Measurements from ENCODE around the gene STRIT1. TPM values are rescaled to one million over a fixed set of nuclear protein-coding genes. Genes with fewer than 3 reads are reported as not detected.

The STRIT1 gene
- polyA plus RNA-seq, 3 donors, result not detected

DNA sequence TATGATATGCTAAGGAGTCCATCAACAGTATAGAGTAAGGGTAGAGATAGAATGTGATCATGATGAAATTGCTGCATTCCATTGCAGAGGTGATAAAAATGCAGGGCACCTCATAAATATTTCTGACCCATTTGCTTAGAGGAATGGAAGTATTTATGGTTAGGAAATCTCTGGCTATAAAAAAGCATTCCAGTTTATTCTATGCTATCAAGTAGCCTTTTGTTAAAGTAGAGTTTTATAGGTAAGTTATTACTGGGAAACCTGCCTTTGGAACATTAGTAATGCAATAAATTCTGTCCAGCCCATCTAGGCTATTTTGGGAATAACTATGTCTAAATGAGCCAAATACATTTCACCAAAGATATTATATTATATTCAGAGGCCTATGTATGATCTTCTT, 19.8 kb upstream of the STRIT1 start:
- Histone ChIP-seq H3K27me3 (ENCODE audit: control insufficient read depth in 2 of 2, insufficient read depth in 2 of 2, low read length in 2 of 2) (no peaks in the 10 kb centered on the region), H2AFZ (ENCODE audit: insufficient read depth, low read depth, low read length, poor library complexity, severe bottlenecking) (no peak overlapping the region), H3K4me2 (replicated peaks; ENCODE audit: extremely low read depth, low read length, poor library complexity, severe bottlenecking) (no peak overlapping the region), H3K4me1 (ENCODE audit: control insufficient read depth in 1 of 2, insufficient read depth in 2 of 2, low read length in 2 of 2) (no peaks in the 10 kb centered on the region), H4K20me1 (ENCODE audit: insufficient read depth, low read length) (no peaks in the 10 kb centered on the region), H3K4me3 (replicated peaks in 1 of 3; ENCODE audit: low read depth in 2 of 3, low read length in 3 of 3) (no peak overlapping the region), H3K27ac (ENCODE audit: low read depth in 1 of 2, low read length in 2 of 2) (no peak overlapping the region), H3K36me3 (replicated peaks in 1 of 2; ENCODE audit: control insufficient read depth in 1 of 2, insufficient read depth in 2 of 2, low read length in 2 of 2) (no peaks in the 10 kb centered on the region), H3K9ac (ENCODE audit: insufficient read depth, low read length, poor library complexity, severe bottlenecking) (no peak overlapping the region), H3K79me2 (ENCODE audit: insufficient read depth, low read length) (no peaks in the 10 kb centered on the region), H3K9me3 (replicated peaks in 1 of 2; ENCODE audit: control insufficient read depth in 1 of 2, insufficient read depth in 1 of 2, low read length in 2 of 2) (peaks cover 0 to 8% of the 10 kb centered on the region in 2 donors)
- Mint-ChIP-seq H3K36me3 (no peaks in the 10 kb centered on the region), H3K4me1 (no peaks in the 10 kb centered on the region), H3K4me3 (no peak overlapping the region), H3K27me3 (ENCODE audit: low read depth in 3 of 3) (no peaks in the 10 kb centered on the region), H3K9me3 (peaks cover 3 to 10% (median 7%) of the 10 kb centered on the region in 7 donors), H3K27ac (no peak overlapping the region)
- DNase-seq, result no peak
- intact Hi-C loops (cut with micrococcal nuclease), result no loop called here
- TF ChIP-seq, protein P1, sequence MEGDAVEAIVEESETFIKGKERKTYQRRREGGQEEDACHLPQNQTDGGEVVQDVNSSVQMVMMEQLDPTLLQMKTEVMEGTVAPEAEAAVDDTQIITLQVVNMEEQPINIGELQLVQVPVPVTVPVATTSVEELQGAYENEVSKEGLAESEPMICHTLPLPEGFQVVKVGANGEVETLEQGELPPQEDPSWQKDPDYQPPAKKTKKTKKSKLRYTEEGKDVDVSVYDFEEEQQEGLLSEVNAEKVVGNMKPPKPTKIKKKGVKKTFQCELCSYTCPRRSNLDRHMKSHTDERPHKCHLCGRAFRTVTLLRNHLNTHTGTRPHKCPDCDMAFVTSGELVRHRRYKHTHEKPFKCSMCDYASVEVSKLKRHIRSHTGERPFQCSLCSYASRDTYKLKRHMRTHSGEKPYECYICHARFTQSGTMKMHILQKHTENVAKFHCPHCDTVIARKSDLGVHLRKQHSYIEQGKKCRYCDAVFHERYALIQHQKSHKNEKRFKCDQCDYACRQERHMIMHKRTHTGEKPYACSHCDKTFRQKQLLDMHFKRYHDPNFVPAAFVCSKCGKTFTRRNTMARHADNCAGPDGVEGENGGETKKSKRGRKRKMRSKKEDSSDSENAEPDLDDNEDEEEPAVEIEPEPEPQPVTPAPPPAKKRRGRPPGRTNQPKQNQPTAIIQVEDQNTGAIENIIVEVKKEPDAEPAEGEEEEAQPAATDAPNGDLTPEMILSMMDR (IDR thresholded peaks at IDR 0.05), result no peak

DNA sequence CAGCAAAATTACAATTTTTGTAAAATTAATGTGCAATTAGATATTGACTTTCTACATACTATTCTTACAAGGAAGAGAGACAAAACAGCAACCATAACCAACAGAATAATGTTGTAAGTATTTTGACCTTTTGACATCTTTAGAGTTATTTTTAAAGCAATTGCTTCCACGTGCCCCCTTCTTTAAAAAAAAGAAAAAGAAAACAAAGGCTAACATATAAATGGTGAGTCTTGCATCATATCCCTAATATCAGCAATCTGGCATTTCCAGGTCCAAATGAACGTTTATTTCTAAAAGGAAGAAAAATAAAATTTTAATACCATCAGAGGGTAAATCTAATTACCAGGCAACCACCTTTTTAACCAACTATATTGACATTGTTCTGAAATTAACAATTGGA, 19.3 kb upstream of the STRIT1 start:
- H3K4me2 ChIP-seq (replicated peaks; ENCODE audit: extremely low read depth, low read length, poor library complexity, severe bottlenecking), result no peak overlapping the region
- WGBS (ENCODE audit: insufficient coverage), result no CpG with 5 or more reads among the region's 2 CpGs
- H3K27ac Mint-ChIP-seq, result no peak overlapping the region

More for the DNA sequence above, 19.3 kb upstream of the STRIT1 start:
- no peaks in the 10 kb centered on the region for H3K36me3 ChIP-seq (replicated peaks in 1 of 2; ENCODE audit: control insufficient read depth in 1 of 2, insufficient read depth in 2 of 2, low read length in 2 of 2)
- H3K4me3 Mint-ChIP-seq, result no peak overlapping the region
- H3K27me3 ChIP-seq (ENCODE audit: control insufficient read depth in 2 of 2, insufficient read depth in 2 of 2, low read length in 2 of 2), result no peaks in the 10 kb centered on the region
- H3K4me1 ChIP-seq (ENCODE audit: control insufficient read depth in 1 of 2, insufficient read depth in 2 of 2, low read length in 2 of 2), result no peaks in the 10 kb centered on the region
- H3K79me2 ChIP-seq (ENCODE audit: insufficient read depth, low read length), result no peaks in the 10 kb centered on the region
- TF ChIP-seq, protein P1 (IDR thresholded peaks at IDR 0.05), result no peak
- no peak for DNase-seq
- intact Hi-C loops (cut with micrococcal nuclease), result no loop called here
- no peak overlapping the region for H2AFZ ChIP-seq (ENCODE audit: insufficient read depth, low read depth, low read length, poor library complexity, severe bottlenecking)
- H3K9me3 Mint-ChIP-seq, result peaks cover 3 to 10% (median 7%) of the 10 kb centered on the region in 7 donors
- peaks cover 0 to 8% of the 10 kb centered on the region in 2 donors for H3K9me3 ChIP-seq (replicated peaks in 1 of 2; ENCODE audit: control insufficient read depth in 1 of 2, insufficient read depth in 1 of 2, low read length in 2 of 2)
- no peak overlapping the region for H3K9ac ChIP-seq (ENCODE audit: insufficient read depth, low read length, poor library complexity, severe bottlenecking)
- no peaks in the 10 kb centered on the region for H3K4me1 Mint-ChIP-seq
- no peak overlapping the region for H3K4me3 ChIP-seq (replicated peaks in 1 of 3; ENCODE audit: low read depth in 2 of 3, low read length in 3 of 3)
- no peaks in the 10 kb centered on the region for H3K27me3 Mint-ChIP-seq (ENCODE audit: low read depth in 3 of 3)
- H3K36me3 Mint-ChIP-seq, result no peaks in the 10 kb centered on the region
- no peak overlapping the region for H3K27ac ChIP-seq (ENCODE audit: low read depth in 1 of 2, low read length in 2 of 2)
- no peaks in the 10 kb centered on the region for H4K20me1 ChIP-seq (ENCODE audit: insufficient read depth, low read length)

All from CD14-positive monocyte (primary cell).